ENCODE data around the gene LRRK1. TPM values are rescaled to one million over a fixed set of nuclear protein-coding genes. Genes with fewer than 3 reads are reported as not detected.
A peak's percentile ranks its signal among the peaks of the same experiment; 100 is the strongest.

LRRK1 gene
- total and polyA plus RNA-seq, 2 of the 13 experiments (the other 11 are each of a cell fraction or from before 2014, with no cell fraction given), result 0.13 to 1.2 TPM

DNA sequence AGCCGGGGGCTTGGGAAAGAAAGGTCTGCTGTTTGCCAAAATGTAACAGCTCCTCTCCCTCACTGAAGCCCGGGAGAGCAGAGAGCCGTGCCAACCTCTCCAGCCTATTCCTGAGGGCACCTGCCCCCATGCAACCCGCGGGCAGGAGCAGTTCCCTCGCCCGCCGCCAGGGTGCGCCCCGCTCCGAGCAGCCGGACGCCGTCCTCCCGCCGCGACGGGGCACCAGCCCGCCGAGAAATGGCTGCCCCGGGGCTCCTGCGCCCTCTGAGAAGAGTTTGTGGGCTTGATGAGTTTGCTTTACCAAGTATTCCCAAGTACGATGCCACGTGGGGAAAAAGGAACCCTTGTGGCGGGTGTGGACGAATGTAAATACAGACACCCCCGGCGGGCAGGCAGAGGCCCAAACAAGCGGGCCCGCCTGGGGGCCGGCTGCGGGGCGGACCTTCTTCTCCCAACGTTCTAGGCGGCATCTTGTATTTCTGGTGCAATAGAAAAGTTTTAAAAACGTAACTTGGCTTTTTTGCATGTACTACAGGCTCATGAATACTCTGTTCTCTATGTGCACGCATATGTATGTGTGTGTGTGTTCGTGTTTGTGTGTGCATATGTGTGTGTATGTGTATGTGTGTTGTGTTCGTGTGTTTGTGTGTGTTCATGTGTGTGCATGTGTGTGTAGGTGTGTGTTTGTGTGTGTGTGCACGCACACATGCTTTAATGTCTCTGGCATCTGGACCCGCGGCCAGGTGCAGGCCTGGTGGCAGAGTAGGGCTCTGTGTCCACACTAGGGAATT lies 169.8 kb downstream of the LRRK1 start (continued):
- TF ChIP-seq IRF9 (CRISPR knock-in tag; IDR thresholded peaks at IDR 0.05; ENCODE audit: borderline replicate concordance), result peak; percentile 57; the same call in 1 of the 2 replicates
- peak; percentile 26; the same call in 1 of the 2 replicates for TF ChIP-seq ZFP37 (CRISPR knock-in tag; IDR thresholded peaks at IDR 0.05; ENCODE audit: borderline replicate concordance)
- TF ChIP-seq HES4 (CRISPR knock-in tag; IDR thresholded peaks at IDR 0.05; ENCODE audit: borderline replicate concordance), result no peak
- TF ChIP-seq RARG (CRISPR knock-in tag; IDR thresholded peaks at IDR 0.05; ENCODE audit: low read depth), result no peak
- no peak for TF ChIP-seq ZNF761 (CRISPR knock-in tag; conservative IDR thresholded peaks at IDR 0.05)
- no peak for TF ChIP-seq FOXO4 (CRISPR knock-in tag; conservative IDR thresholded peaks at IDR 0.05)
- TF ChIP-seq ZNF33A (CRISPR knock-in tag; IDR thresholded peaks at IDR 0.05; ENCODE audit: borderline replicate concordance), result peak; percentile 69; the same call in 1 of the 2 replicates
- TF ChIP-seq ZNF17 (CRISPR knock-in tag; IDR thresholded peaks at IDR 0.05), result no peak
- peak; percentile 81 for TF ChIP-seq TP53 (CRISPR knock-in tag; conservative IDR thresholded peaks at IDR 0.05)
- no peak for TF ChIP-seq TCF7L2 (IDR thresholded peaks at IDR 0.05; ENCODE audit: low read depth, low read length)
- peak; percentile 51; the same call in 1 of the 2 replicates for TF ChIP-seq ZNF792 (CRISPR knock-in tag; IDR thresholded peaks at IDR 0.05)
- TF ChIP-seq SNAI1 (CRISPR knock-in tag; IDR thresholded peaks at IDR 0.05; ENCODE audit: borderline replicate concordance), result no peak
- no peak for TF ChIP-seq MXI1 (IDR thresholded peaks at IDR 0.05; ENCODE audit: borderline replicate concordance, low read depth, low read length)
- TF ChIP-seq BRF2 (CRISPR knock-in tag; IDR thresholded peaks at IDR 0.05), result no peak
- no peak for TF ChIP-seq ZSCAN30 (CRISPR knock-in tag; IDR thresholded peaks at IDR 0.05)
- TF ChIP-seq ZNF770 (CRISPR knock-in tag; IDR thresholded peaks at IDR 0.05), result no peak
- no peak for TF ChIP-seq EED (CRISPR knock-in tag; IDR thresholded peaks at IDR 0.05)
- TF ChIP-seq TIGD3 (CRISPR knock-in tag; IDR thresholded peaks at IDR 0.05; ENCODE audit: borderline replicate concordance), result no peak
- TF ChIP-seq LCORL (IDR thresholded peaks at IDR 0.05), result no peak
- TF ChIP-seq LCORL (CRISPR knock-in tag; IDR thresholded peaks at IDR 0.05), result peak; percentile 63
- no peak for TF ChIP-seq ARNT2 (CRISPR knock-in tag; IDR thresholded peaks at IDR 0.05; ENCODE audit: low read depth)
- 0 out of 2 replicates have a peak, but pooled peaks have one; percentile 30 for TF ChIP-seq KLF11 (CRISPR knock-in tag; IDR thresholded peaks at IDR 0.05)
